HepG2 (cell line): ENCODE data around the gene C20orf202. TPM values are rescaled to one million over a fixed set of nuclear protein-coding genes. Genes with fewer than 3 reads are reported as not detected.

Source experiments
- ARHGAP35 ChIP-seq: sonication (generic); formaldehyde crosslinking; IDR thresholded peaks from 2 replicates; pipeline ENCODE4 v1.9.0; 2022; ENCODE audit warnings: mild to moderate bottlenecking, inconsistent platforms, moderate library complexity, missing genetic modification reagents, borderline replicate concordance
- ATAD3A ChIP-seq: sonication (generic); formaldehyde crosslinking; IDR thresholded peaks from 2 replicates; pipeline ENCODE4 v1.4.0; 2020; ENCODE audit warnings: missing genetic modification reagents
- CBFB ChIP-seq: sonication (generic); formaldehyde crosslinking; IDR thresholded peaks from 2 replicates; pipeline ENCODE4 v1.4.0; 2020; ENCODE audit warnings: missing genetic modification reagents
- CEBPB ChIP-seq: IDR thresholded peaks from 2 replicates; pipeline ENCODE4 v1.6.1; 2011; ENCODE audit warnings: low read depth, low read length, improper control_type of control experiment, borderline replicate concordance
- EP300 ChIP-seq, 3 experiments: sonication (generic) in 1 of 3; formaldehyde crosslinking in 1 of 3; IDR thresholded peaks; 2 replicates each; pipeline versions ENCODE4 v1.5.1 to v1.6.1; 2011 to 2020; ENCODE audit warnings: low read depth in 2 of 3, low read length in 2 of 3, borderline replicate concordance in 1 of 3, improper control_type of control experiment in 1 of 3, mild to moderate bottlenecking in 1 of 3, missing genetic modification reagents in 1 of 3, moderate library complexity in 1 of 3
- HOMEZ ChIP-seq: IDR thresholded peaks from 2 replicates; pipeline ENCODE4 v1.6.1; 2016; ENCODE audit warnings: low read depth
- HOXA7 ChIP-seq: sonication (generic); formaldehyde crosslinking; IDR thresholded peaks from 2 replicates; pipeline ENCODE4 v1.8.1; 2022; ENCODE audit warnings: mild to moderate bottlenecking, missing genetic modification reagents, moderate library complexity
- KMT2B ChIP-seq: IDR thresholded peaks from 2 replicates; pipeline ENCODE4 v1.6.1; 2016; ENCODE audit warnings: missing genetic modification reagents, missing compliant biosample characterization
- LCORL ChIP-seq, 2 experiments: fragments of 450-650 bp in 1 of 2; sonication (generic) in 1 of 2; formaldehyde crosslinking in 1 of 2; IDR thresholded peaks; 2 replicates each; pipeline versions ENCODE4 v1.5.0 to v1.6.1; 2017 to 2020; ENCODE audit warnings: antibody characterized with exemption in 1 of 2, missing genetic modification reagents in 1 of 2
- MED1 ChIP-seq: sonication (generic); formaldehyde crosslinking; IDR thresholded peaks from 2 replicates; pipeline ENCODE4 v1.4.0; 2020; ENCODE audit warnings: missing genetic modification reagents
- MTA1 ChIP-seq: sonication (generic); formaldehyde crosslinking; IDR thresholded peaks from 2 replicates; pipeline ENCODE4 v1.4.0; 2020; ENCODE audit warnings: missing genetic modification reagents, mild to moderate bottlenecking, borderline replicate concordance
- MYC ChIP-seq: sonication (generic); formaldehyde crosslinking; IDR thresholded peaks from 2 replicates; pipeline ENCODE4 v1.9.0; 2021; ENCODE audit warnings: missing genetic modification reagents, borderline replicate concordance
- POGZ ChIP-seq: sonication (generic); formaldehyde crosslinking; IDR thresholded peaks from 2 replicates; pipeline ENCODE4 v1.4.0; 2020; ENCODE audit warnings: mild to moderate bottlenecking, missing genetic modification reagents
- PRMT3 ChIP-seq: sonication (generic); formaldehyde crosslinking; IDR thresholded peaks from 2 replicates; pipeline ENCODE4 v1.8.1; 2022; ENCODE audit warnings: low read depth, mild to moderate bottlenecking, moderate library complexity, missing genetic modification reagents, borderline replicate concordance
- RXRA ChIP-seq: sonication (generic); formaldehyde crosslinking; IDR thresholded peaks from 2 replicates; pipeline ENCODE4 v1.5.1; 2020; ENCODE audit warnings: missing genetic modification reagents
- RXRB ChIP-seq: IDR thresholded peaks from 2 replicates; pipeline ENCODE4 v1.6.1; 2016; ENCODE audit warnings: borderline replicate concordance, missing genetic modification reagents, missing compliant biosample characterization
- SALL1 ChIP-seq: sonication (generic); formaldehyde crosslinking; IDR thresholded peaks from 2 replicates; pipeline ENCODE4 v1.8.0; 2022; ENCODE audit warnings: mild to moderate bottlenecking, missing genetic modification reagents
- SOX6 ChIP-seq, 2 experiments: fragments of 450-650 bp in 1 of 2; sonication (generic) in 1 of 2; formaldehyde crosslinking in 1 of 2; IDR thresholded peaks; 2 replicates each; pipeline versions ENCODE4 v1.4.0 to v1.6.1; 2017 to 2020; ENCODE audit warnings: antibody characterized with exemption in 1 of 2, mild to moderate bottlenecking in 1 of 2, missing genetic modification reagents in 1 of 2
- WIZ ChIP-seq: sonication (generic); formaldehyde crosslinking; IDR thresholded peaks from 2 replicates; pipeline ENCODE4 v1.5.1; 2020; ENCODE audit warnings: mild to moderate bottlenecking, missing genetic modification reagents
- ZBTB38 ChIP-seq: sonication (generic); formaldehyde crosslinking; IDR thresholded peaks from 2 replicates; pipeline ENCODE4 v1.5.1; 2020; ENCODE audit warnings: mild to moderate bottlenecking, missing genetic modification reagents
- ZMYM2 ChIP-seq: sonication (generic); formaldehyde crosslinking; IDR thresholded peaks from 2 replicates; pipeline ENCODE4 v1.8.0; 2022; ENCODE audit warnings: mild to moderate bottlenecking, missing genetic modification reagents
- ZNF430 ChIP-seq: sonication (generic); formaldehyde crosslinking; IDR thresholded peaks from 2 replicates; pipeline ENCODE4 v1.9.0; 2021; ENCODE audit warnings: mild to moderate bottlenecking, missing genetic modification reagents
- ZNF687 ChIP-seq: sonication (generic); formaldehyde crosslinking; IDR thresholded peaks from 2 replicates; pipeline ENCODE4 v1.5.1; 2020; ENCODE audit warnings: mild to moderate bottlenecking, missing genetic modification reagents, moderate library complexity
- ZNF749 ChIP-seq: sonication (generic); formaldehyde crosslinking; IDR thresholded peaks from 2 replicates; pipeline ENCODE4 v1.8.0; 2022; ENCODE audit warnings: mild to moderate bottlenecking, missing genetic modification reagents, moderate library complexity, borderline replicate concordance
- ZNF776 ChIP-seq: sonication (generic); formaldehyde crosslinking; IDR thresholded peaks from 2 replicates; pipeline ENCODE4 v1.4.0; 2020; ENCODE audit warnings: mild to moderate bottlenecking, missing genetic modification reagents
- polyA plus RNA-seq, 8 experiments: library from polyadenylated mRNA; depleted of rRNA in 3 of 8; stranded (reverse) in 7 of 8; unstranded in 1 of 8; fragments of >200 nt; fragmentation: Illumina TruSeq in 4 of 8; extraction: Trizol in 4 of 8; gene quantifications; 2 replicates each; pipeline versions ENCODE4 v1.2.1 to v1.2.3, GENCODE V29; 2011 to 2016; ENCODE audit warnings: low read depth in 4 of 8, missing spikeins in 1 of 8, mixed read lengths in 1 of 8; ENCODE audit not compliant: insufficient read depth in 1 of 8
- total RNA-seq, 5 experiments: library from RNA; depleted of rRNA; stranded (reverse); fragments of >200 nt; fragmentation: Illumina TruSeq; extraction: Trizol; gene quantifications; 2 replicates each; pipeline ENCODE4 v1.2.3, GENCODE V29; 2016; ENCODE audit warnings: low read depth in 1 of 5

The C20orf202 gene
- total and polyA plus RNA-seq, 2 of the 13 experiments (the other 11 are each of a cell fraction or from before 2014, with no cell fraction given) = 0.20 to 1.2 TPM

- TF ChIP-seq ARHGAP35 (CRISPR knock-in tag) (no peak), MYC (CRISPR knock-in tag) (no peak), ZMYM2 (CRISPR knock-in tag) (peak; percentile 70; the same call in 1 of the 2 replicates), KMT2B (CRISPR knock-in tag) (no peak), SALL1 (peak; percentile 70), LCORL (IDR thresholded peaks at IDR 0.05) (no peak), LCORL (CRISPR knock-in tag; IDR thresholded peaks at IDR 0.05) (peak; percentile 32; the same call in 1 of the 2 replicates), ATAD3A (CRISPR knock-in tag) (no peak), MTA1 (CRISPR knock-in tag) (peak; percentile 65; the same call in 1 of the 2 replicates), POGZ (peak; percentile 53; the same call in 1 of the 2 replicates), ZNF749 (CRISPR knock-in tag) (no peak), ZNF776 (CRISPR knock-in tag) (no peak), HOXA7 (CRISPR knock-in tag) (no peak), PRMT3 (no peak), WIZ (CRISPR knock-in tag) (0 out of 2 replicates have a peak, but pooled peaks have one; percentile 82), RXRA (CRISPR knock-in tag) (peak; percentile 66; the same call in 1 of the 2 replicates), CBFB (CRISPR knock-in tag) (peak; percentile 44; the same call in 1 of the 2 replicates), SOX6 (IDR thresholded peaks at IDR 0.05) (no peak), SOX6 (CRISPR knock-in tag; IDR thresholded peaks at IDR 0.05) (peak; percentile 16; the same call in 1 of the 2 replicates), HOMEZ (CRISPR knock-in tag) (peak; percentile 59; the same call in 1 of the 2 replicates), MED1 (CRISPR knock-in tag) (peak; percentile 29; the same call in 1 of the 2 replicates), ZBTB38 (CRISPR knock-in tag) (peak; percentile 56), RXRB (CRISPR knock-in tag) (0 out of 2 replicates have a peak, but pooled peaks have one; percentile 13), CEBPB (peak; percentile 62; the same call in 1 of the 2 replicates), ZNF687 (CRISPR knock-in tag) (peak; percentile 67), EP300 (IDR thresholded peaks at IDR 0.05; ENCODE audit: low read depth in 2 of 2, low read length in 2 of 2) (peak in 1 of 2 experiments; percentile 65; a peak in 2 of 4 replicates), EP300 (CRISPR knock-in tag; IDR thresholded peaks at IDR 0.05; ENCODE audit: borderline replicate concordance) (no peak), ZNF430 (0 out of 2 replicates have a peak, but pooled peaks have one; percentile 54)
Observed at GRCh38 chr20:1165941-1166340, 37.3 kb upstream of the C20orf202 start (continued).
